Progenitor cell of endocrine pancreas (in vitro differentiated cells): ENCODE data around the gene IGFBP7. TPM values are rescaled to one million over a fixed set of nuclear protein-coding genes. Genes with fewer than 3 reads are reported as not detected.

Source experiments
- DNase-seq: peaks from one replicate; pipeline ENCODE4 v3.0.0; 2021; ENCODE audit warnings: low spot score; ENCODE audit not compliant: unreplicated experiment
- H3K27ac Mint-ChIP-seq: 2 replicates; pipeline ENCODE4 v1.8.0; 2021; ENCODE audit warnings: mild to moderate bottlenecking, moderate library complexity, mixed read lengths
- H3K27me3 Mint-ChIP-seq: 2 replicates; pipeline ENCODE4 v1.8.0; 2021; ENCODE audit warnings: mixed read lengths
- H3K36me3 Mint-ChIP-seq: 2 replicates; pipeline ENCODE4 v1.8.0; 2022; ENCODE audit warnings: mixed read lengths; ENCODE audit not compliant: insufficient read depth
- H3K4me1 Mint-ChIP-seq: 2 replicates; pipeline ENCODE4 v1.8.0; 2021; ENCODE audit warnings: low read depth, mixed read lengths
- H3K4me3 Mint-ChIP-seq: 2 replicates; pipeline ENCODE4 v1.8.0; 2021; ENCODE audit warnings: low read depth, mild to moderate bottlenecking, moderate library complexity, mixed read lengths
- H3K9me3 Mint-ChIP-seq: 2 replicates; pipeline ENCODE4 v1.8.0; 2021; ENCODE audit warnings: low read depth, mixed read lengths
- CTCF ChIP-seq: fragments of 200-600 bp; sonication (generic); IDR thresholded peaks from one replicate; pipeline ENCODE4 v1.5.0; 2021; ENCODE audit warnings: antibody characterized with exemption, mild to moderate bottlenecking; ENCODE audit not compliant: unreplicated experiment
- total RNA-seq: library from RNA; stranded (reverse); gene quantifications from 2 replicates; pipeline ENCODE4 v1.2.1, GENCODE V29; 2021

Gene IGFBP7
- total RNA-seq, 1 donor from 2014 or later = 8.4 TPM

GRCh38 chr4:57073559-57073958, 36.6 kb downstream of the IGFBP7 start:
- Mint-ChIP-seq H3K27me3 (no peaks in the 10 kb centered on the region), H3K27ac (peak overlapping the region; percentile 71), H3K9me3 (no peaks in the 10 kb centered on the region), H3K4me3 (no peak overlapping the region), H3K36me3 (no peaks in the 10 kb centered on the region), H3K4me1 (peaks cover 16% of the 10 kb centered on the region)
- TF ChIP-seq CTCF = no peak
- DNase-seq = no peak

GRCh38 chr4:57071326-57071725, 38.9 kb downstream of the IGFBP7 start:
- Mint-ChIP-seq H3K27me3 (no peaks in the 10 kb centered on the region), H3K9me3 (no peaks in the 10 kb centered on the region), H3K4me3 (no peak overlapping the region), H3K4me1 (peaks cover 3% of the 10 kb centered on the region), H3K27ac (peak overlapping the region; percentile 14), H3K36me3 (no peaks in the 10 kb centered on the region)
- TF ChIP-seq CTCF = no peak
- DNase-seq = no peak

- Mint-ChIP-seq H3K4me3 (no peak overlapping the region), H3K36me3 (no peaks in the 10 kb centered on the region), H3K27ac (no peak overlapping the region), H3K27me3 (no peaks in the 10 kb centered on the region), H3K9me3 (no peaks in the 10 kb centered on the region), H3K4me1 (peaks cover 3% of the 10 kb centered on the region)
- DNase-seq = no peak
- TF ChIP-seq CTCF = no peak
These were observed 39.7 kb downstream of the IGFBP7 start for GRCh38 chr4:57070461-57070860.

GRCh38 chr4:57068237-57068981, 41.8 kb downstream of the IGFBP7 start:
- peaks cover 1% of the 10 kb centered on the region for H3K4me1 Mint-ChIP-seq
- H3K27ac Mint-ChIP-seq = no peak overlapping the region
- no peak for TF ChIP-seq CTCF
- H3K27me3 Mint-ChIP-seq = no peaks in the 10 kb centered on the region
- no peaks in the 10 kb centered on the region for H3K9me3 Mint-ChIP-seq
- DNase-seq = no peak
- H3K4me3 Mint-ChIP-seq = no peak overlapping the region
- H3K36me3 Mint-ChIP-seq = no peaks in the 10 kb centered on the region

GRCh38 chr4:57065730-57066482, 44.3 kb downstream of the IGFBP7 start:
- H3K27ac Mint-ChIP-seq = no peak overlapping the region
- no peak for TF ChIP-seq CTCF
- H3K27me3 Mint-ChIP-seq = no peaks in the 10 kb centered on the region
- H3K4me3 Mint-ChIP-seq = no peak overlapping the region
- DNase-seq = no peak
- H3K36me3 Mint-ChIP-seq = no peaks in the 10 kb centered on the region
- H3K4me1 Mint-ChIP-seq = peaks cover 6% of the 10 kb centered on the region
- H3K9me3 Mint-ChIP-seq = no peaks in the 10 kb centered on the region
